PC-9 (cell line): ENCODE data around the gene CHURC1. TPM values are rescaled to one million over a fixed set of nuclear protein-coding genes. Genes with fewer than 3 reads are reported as not detected.

ENCODE experiments used
- BruUV-seq: library from RNA; stranded (reverse); fragments of 400-500 nt; replicated peaks from 2 replicates; lab custom pipeline; 2021; lab: Mats Ljungman, UMichigan
- CTCF ChIA-PET: fragments of 300-600 bp; sonication (Branson Sonifier 250); formaldehyde crosslinking; loops from one replicate; lab custom pipeline; 2022; ENCODE audit warnings: antibody characterized with exemption; lab: Charles Lee
- POLR2A ChIA-PET: fragments of 300-600 bp; sonication (Branson Sonifier 250); formaldehyde crosslinking; loops from one replicate; lab custom pipeline; 2022; ENCODE audit warnings: antibody characterized with exemption; ENCODE audit not compliant: unreplicated experiment; lab: Charles Lee
- DNase-seq, 2 experiments: peaks; one replicate each; pipeline versions ENCODE4 v3.0.0 to v3.0.0-alpha.2; 2015 to 2022; ENCODE audit warnings: mixed read lengths in 1 of 2
- H2AFZ ChIP-seq: fragments of 200-600 bp; sonication (generic); 2 replicates; pipeline ENCODE4 v1.8.1; 2017; ENCODE audit warnings: antibody characterized with exemption
- H3F3A ChIP-seq: fragments of 200-600 bp; sonication (generic); 2 replicates; pipeline ENCODE4 v1.8.1; 2017; ENCODE audit warnings: antibody characterized with exemption, mild to moderate bottlenecking, low read depth; ENCODE audit not compliant: insufficient read depth
- H3K27ac ChIP-seq: fragments of 200-600 bp; sonication (generic); 2 replicates; pipeline ENCODE4 v1.6.1; 2016; ENCODE audit warnings: mixed run types
- H3K27me3 ChIP-seq: fragments of 200-600 bp; sonication (generic); 2 replicates; pipeline ENCODE4 v1.6.1; 2016; ENCODE audit warnings: low read depth, mixed run types; ENCODE audit not compliant: insufficient read depth
- H3K36me3 ChIP-seq: fragments of 200-600 bp; sonication (generic); 2 replicates; pipeline ENCODE4 v1.6.1; 2016; ENCODE audit warnings: low read depth, mixed run types
- H3K4me1 ChIP-seq: fragments of 200-600 bp; sonication (generic); replicated peaks from 2 replicates; pipeline ENCODE4 v1.6.1; 2016; ENCODE audit warnings: mixed run types; ENCODE audit not compliant: insufficient read depth
- H3K4me2 ChIP-seq: fragments of 200-600 bp; sonication (generic); 2 replicates; pipeline ENCODE4 v1.6.1; 2017; ENCODE audit warnings: mixed run types
- H3K4me3 ChIP-seq: fragments of 200-600 bp; sonication (generic); 2 replicates; pipeline ENCODE4 v1.6.1; 2016; ENCODE audit warnings: mixed run types
- H3K79me2 ChIP-seq: fragments of 200-600 bp; sonication (generic); 2 replicates; pipeline ENCODE4 v1.6.1; 2017; ENCODE audit warnings: low read depth, mixed run types
- H3K9me2 ChIP-seq: fragments of 200-600 bp; sonication (generic); 2 replicates; pipeline ENCODE4 v1.8.1; 2017; ENCODE audit warnings: mild to moderate bottlenecking; ENCODE audit not compliant: insufficient read depth
- H3K9me3 ChIP-seq: fragments of 200-600 bp; sonication (generic); 2 replicates; pipeline ENCODE4 v1.8.1; 2016; ENCODE audit warnings: low read depth; ENCODE audit not compliant: insufficient read depth
- H4K20me1 ChIP-seq: fragments of 200-600 bp; sonication (generic); 2 replicates; pipeline ENCODE4 v1.8.1; 2017; ENCODE audit not compliant: insufficient read depth
- EZH2 ChIP-seq: fragments of 200-600 bp; sonication (generic); IDR thresholded peaks from 2 replicates; pipeline ENCODE4 v1.8.0; 2017; ENCODE audit warnings: antibody characterized with exemption, low read depth
- intact Hi-C: fragments of 100-400 bp; cut with micrococcal nuclease; formaldehyde crosslinking; loops from one replicate; pipeline ENCODE4 v1.10.0; 2022; ENCODE audit not compliant: unreplicated experiment
- total RNA-seq: library from RNA; stranded (reverse); gene quantifications from 2 replicates; pipeline ENCODE4 v1.2.3, GENCODE V29; 2021
- TF ChIP-seq, protein P1 (sequence below): fragments of 200-600 bp; sonication (generic); conservative IDR thresholded peaks from 2 replicates; pipeline ENCODE4 v1.6.1; 2017; ENCODE audit warnings: mixed run types, antibody characterized with exemption, mild to moderate bottlenecking, moderate library complexity

CHURC1 gene
- total RNA-seq, 1 experiment from 2014 or later: 91.8 TPM

DNA sequence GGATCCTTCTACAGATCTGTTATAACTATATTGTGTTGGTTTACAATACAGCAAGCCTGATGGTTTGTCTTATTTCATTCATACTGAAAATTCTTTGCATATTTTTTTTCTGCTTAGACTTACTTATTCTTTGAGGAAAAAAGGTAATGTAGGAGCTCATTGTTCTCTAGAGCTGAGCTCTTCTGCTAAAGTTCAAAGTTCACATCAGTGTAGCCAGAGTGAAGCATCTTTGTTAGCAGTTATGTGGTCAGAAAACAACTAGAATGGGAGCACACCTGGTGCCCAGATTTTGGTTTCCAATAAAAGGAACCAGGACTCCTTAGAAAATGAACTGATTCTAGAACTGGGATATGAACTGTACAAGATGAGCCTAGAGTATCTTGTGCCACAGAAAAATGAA is 18.0 kb downstream of the CHURC1 start:
- no peaks in the 10 kb centered on the region for H4K20me1 ChIP-seq
- peaks cover 21% of the 10 kb centered on the region for H3F3A ChIP-seq
- ChIA-PET CTCF (interaction anchor here (0.6 kb wide), 1 partner anchor 413 kb away, joined by 5 read pairs; no protein-coding TSS in a partner anchor), POLR2A (no interaction called here)
- H3K79me2 ChIP-seq: no peaks in the 10 kb centered on the region
- intact Hi-C loops: no loop called here
- TF ChIP-seq EZH2: no peak
- TF ChIP-seq, protein P1, sequence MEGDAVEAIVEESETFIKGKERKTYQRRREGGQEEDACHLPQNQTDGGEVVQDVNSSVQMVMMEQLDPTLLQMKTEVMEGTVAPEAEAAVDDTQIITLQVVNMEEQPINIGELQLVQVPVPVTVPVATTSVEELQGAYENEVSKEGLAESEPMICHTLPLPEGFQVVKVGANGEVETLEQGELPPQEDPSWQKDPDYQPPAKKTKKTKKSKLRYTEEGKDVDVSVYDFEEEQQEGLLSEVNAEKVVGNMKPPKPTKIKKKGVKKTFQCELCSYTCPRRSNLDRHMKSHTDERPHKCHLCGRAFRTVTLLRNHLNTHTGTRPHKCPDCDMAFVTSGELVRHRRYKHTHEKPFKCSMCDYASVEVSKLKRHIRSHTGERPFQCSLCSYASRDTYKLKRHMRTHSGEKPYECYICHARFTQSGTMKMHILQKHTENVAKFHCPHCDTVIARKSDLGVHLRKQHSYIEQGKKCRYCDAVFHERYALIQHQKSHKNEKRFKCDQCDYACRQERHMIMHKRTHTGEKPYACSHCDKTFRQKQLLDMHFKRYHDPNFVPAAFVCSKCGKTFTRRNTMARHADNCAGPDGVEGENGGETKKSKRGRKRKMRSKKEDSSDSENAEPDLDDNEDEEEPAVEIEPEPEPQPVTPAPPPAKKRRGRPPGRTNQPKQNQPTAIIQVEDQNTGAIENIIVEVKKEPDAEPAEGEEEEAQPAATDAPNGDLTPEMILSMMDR: no peak
- no TSS peak for BruUV-seq
- H3K4me2 ChIP-seq: no peak overlapping the region
- DNase-seq: no peak
- no peaks in the 10 kb centered on the region for H3K9me2 ChIP-seq
- H3K27me3 ChIP-seq: no peaks in the 10 kb centered on the region
- no peak overlapping the region for H2AFZ ChIP-seq
- H3K4me3 ChIP-seq: no peak overlapping the region
- H3K4me1 ChIP-seq: no peaks in the 10 kb centered on the region
- H3K27ac ChIP-seq: no peak overlapping the region
- peaks cover 27% of the 10 kb centered on the region for H3K36me3 ChIP-seq
- no peaks in the 10 kb centered on the region for H3K9me3 ChIP-seq

- Histone ChIP-seq H3K4me3 (no peak overlapping the region), H2AFZ (no peak overlapping the region), H3K9me2 (no peaks in the 10 kb centered on the region), H3K27ac (no peak overlapping the region), H3F3A (peaks cover 42% of the 10 kb centered on the region), H3K9me3 (no peaks in the 10 kb centered on the region), H3K4me2 (no peak overlapping the region), H3K79me2 (peaks cover 8% of the 10 kb centered on the region; the same call in 1 of the 2 replicates), H4K20me1 (no peaks in the 10 kb centered on the region), H3K27me3 (no peaks in the 10 kb centered on the region), H3K4me1 (no peaks in the 10 kb centered on the region), H3K36me3 (peaks cover 29% of the 10 kb centered on the region)
- POLR2A ChIA-PET: no interaction called here
- CTCF ChIA-PET: interaction anchor here (0.6 kb wide), 1 partner anchor 215 kb away, joined by 3 read pairs; no protein-coding TSS in a partner anchor
- TF ChIP-seq, protein P1: no peak
- TF ChIP-seq EZH2: no peak
- BruUV-seq: no TSS peak
- intact Hi-C loops: no loop called here
- no peak for DNase-seq
Measured at GRCh38 chr14:64934338-64934929, 20.2 kb downstream of the CHURC1 start.

DNA sequence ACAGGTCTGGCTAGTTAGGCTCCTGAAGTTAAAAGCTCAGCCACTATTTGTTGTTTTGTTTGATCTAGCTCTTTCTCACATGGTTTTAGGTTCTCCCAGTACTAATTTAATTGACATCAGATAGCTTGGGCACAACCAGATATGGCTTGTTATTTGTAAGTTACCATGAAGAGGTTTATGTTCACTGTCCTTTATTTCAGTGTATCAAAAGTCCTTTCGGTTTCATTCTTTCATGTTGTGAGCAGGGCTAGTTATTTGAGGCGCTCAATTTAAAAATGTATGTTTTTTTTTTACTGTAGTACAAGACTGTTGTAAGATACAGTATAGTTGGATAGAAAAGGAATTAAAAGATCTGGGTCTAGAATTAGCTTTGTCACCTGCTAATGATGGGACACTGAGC is 21.3 kb downstream of the CHURC1 start:
- Histone ChIP-seq H3K9me2 (no peaks in the 10 kb centered on the region), H3K4me2 (no peak overlapping the region), H3K27ac (no peak overlapping the region), H4K20me1 (no peaks in the 10 kb centered on the region), H3K9me3 (no peaks in the 10 kb centered on the region), H3K4me1 (peaks cover 8% of the 10 kb centered on the region), H3K27me3 (no peaks in the 10 kb centered on the region), H3K79me2 (peaks cover 19% of the 10 kb centered on the region), H2AFZ (no peak overlapping the region), H3F3A (peaks cover 43% of the 10 kb centered on the region), H3K36me3 (peaks cover 32% of the 10 kb centered on the region), H3K4me3 (no peak overlapping the region)
- BruUV-seq: no TSS peak
- POLR2A ChIA-PET: interaction anchor here (0.7 kb wide), 1 partner anchor 1194 kb away, joined by 4 read pairs; no protein-coding TSS in a partner anchor
- TF ChIP-seq, protein P1: no peak
- TF ChIP-seq EZH2: no peak
- no peak for DNase-seq
- CTCF ChIA-PET: interaction anchor here (1.2 to 1.6 kb wide), 2 partner anchors 51 to 112 kb away, joined by 3 read pairs; no protein-coding TSS in a partner anchor
- intact Hi-C loops: no loop called here
